Measurements from ENCODE around the gene CNPY1.

- TF ChIP-seq, protein P1, sequence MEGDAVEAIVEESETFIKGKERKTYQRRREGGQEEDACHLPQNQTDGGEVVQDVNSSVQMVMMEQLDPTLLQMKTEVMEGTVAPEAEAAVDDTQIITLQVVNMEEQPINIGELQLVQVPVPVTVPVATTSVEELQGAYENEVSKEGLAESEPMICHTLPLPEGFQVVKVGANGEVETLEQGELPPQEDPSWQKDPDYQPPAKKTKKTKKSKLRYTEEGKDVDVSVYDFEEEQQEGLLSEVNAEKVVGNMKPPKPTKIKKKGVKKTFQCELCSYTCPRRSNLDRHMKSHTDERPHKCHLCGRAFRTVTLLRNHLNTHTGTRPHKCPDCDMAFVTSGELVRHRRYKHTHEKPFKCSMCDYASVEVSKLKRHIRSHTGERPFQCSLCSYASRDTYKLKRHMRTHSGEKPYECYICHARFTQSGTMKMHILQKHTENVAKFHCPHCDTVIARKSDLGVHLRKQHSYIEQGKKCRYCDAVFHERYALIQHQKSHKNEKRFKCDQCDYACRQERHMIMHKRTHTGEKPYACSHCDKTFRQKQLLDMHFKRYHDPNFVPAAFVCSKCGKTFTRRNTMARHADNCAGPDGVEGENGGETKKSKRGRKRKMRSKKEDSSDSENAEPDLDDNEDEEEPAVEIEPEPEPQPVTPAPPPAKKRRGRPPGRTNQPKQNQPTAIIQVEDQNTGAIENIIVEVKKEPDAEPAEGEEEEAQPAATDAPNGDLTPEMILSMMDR (conservative IDR thresholded peaks at IDR 0.05) = no peak
- no peak for TF ChIP-seq EZH2 (IDR thresholded peaks at IDR 0.05; ENCODE audit: low read depth)
These were observed 56.3 kb downstream of the CNPY1 start for GRCh38 chr7:155489862-155490696.
